ENCODE data around the gene ZDHHC11B.
A peak's percentile ranks its signal among the peaks of the same experiment; 100 is the strongest.
"Not testable (repeated sequence)": the region's sequence is repeated elsewhere in the genome, so short reads cannot be mapped to it uniquely, and the experiment has no call there.

The ZDHHC11B gene

DNA sequence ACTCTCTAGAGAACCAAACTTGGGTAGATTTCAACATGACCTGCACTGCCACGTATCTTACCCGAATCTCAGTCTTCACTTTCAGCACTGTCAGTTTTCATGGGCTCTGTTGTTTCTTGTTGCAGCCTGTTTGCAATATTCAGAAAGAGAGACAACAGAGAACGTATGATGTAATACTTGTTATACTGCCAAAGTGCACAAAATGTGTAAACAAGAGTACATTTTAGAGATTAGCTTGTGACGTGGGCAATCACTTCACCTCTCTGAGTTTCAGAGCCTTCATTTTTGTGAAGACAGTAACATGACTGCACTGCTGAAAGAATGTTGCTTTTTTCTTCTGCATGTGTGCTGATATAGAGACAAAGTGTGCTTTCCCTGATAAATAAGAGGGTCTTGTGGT is 67.8 kb downstream of the ZDHHC11B start:
- DNase-seq (ENCODE audit: low spot score) = not testable (repeated sequence)

DNA sequence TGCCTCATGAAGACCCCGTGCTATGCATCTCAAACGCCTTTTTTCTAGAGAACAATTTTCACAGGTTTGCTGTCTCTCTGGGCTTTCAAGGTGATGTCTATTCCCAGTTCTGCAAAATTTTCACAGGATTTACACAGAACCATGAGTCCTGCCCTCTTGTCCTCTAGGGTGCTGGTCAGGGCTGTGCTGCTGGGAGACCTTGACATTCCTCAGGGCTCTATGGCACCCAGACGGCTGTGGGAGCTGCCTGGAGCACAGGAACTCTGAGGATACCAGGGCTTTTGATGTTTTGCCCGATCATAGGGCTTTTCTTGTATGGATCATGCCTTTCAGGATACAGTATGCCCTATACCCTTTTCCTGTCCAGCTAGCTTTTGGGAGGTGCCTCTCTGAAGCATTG is 68.9 kb downstream of the ZDHHC11B start:
- DNase-seq (ENCODE audit: low spot score) = not testable (repeated sequence)

- DNase-seq (ENCODE audit: low spot score) = not testable (repeated sequence)
Measured at GRCh38 chr5:714215-715118, 70.1 kb downstream of the ZDHHC11B start.

- not testable (repeated sequence) for DNase-seq (ENCODE audit: low spot score)
Measured at GRCh38 chr5:713686-714085, 70.8 kb downstream of the ZDHHC11B start.

- not testable (repeated sequence) for DNase-seq (ENCODE audit: low spot score)
Measured at GRCh38 chr5:708848-709517, 75.5 kb downstream of the ZDHHC11B start.

GRCh38 chr5:708374-708773 is 76.2 kb downstream of the ZDHHC11B start:
- DNase-seq (ENCODE audit: low spot score) = not testable (repeated sequence)

- not testable (repeated sequence) for DNase-seq (ENCODE audit: low spot score)
Measured at GRCh38 chr5:706127-706526, 78.4 kb downstream of the ZDHHC11B start.

DNA sequence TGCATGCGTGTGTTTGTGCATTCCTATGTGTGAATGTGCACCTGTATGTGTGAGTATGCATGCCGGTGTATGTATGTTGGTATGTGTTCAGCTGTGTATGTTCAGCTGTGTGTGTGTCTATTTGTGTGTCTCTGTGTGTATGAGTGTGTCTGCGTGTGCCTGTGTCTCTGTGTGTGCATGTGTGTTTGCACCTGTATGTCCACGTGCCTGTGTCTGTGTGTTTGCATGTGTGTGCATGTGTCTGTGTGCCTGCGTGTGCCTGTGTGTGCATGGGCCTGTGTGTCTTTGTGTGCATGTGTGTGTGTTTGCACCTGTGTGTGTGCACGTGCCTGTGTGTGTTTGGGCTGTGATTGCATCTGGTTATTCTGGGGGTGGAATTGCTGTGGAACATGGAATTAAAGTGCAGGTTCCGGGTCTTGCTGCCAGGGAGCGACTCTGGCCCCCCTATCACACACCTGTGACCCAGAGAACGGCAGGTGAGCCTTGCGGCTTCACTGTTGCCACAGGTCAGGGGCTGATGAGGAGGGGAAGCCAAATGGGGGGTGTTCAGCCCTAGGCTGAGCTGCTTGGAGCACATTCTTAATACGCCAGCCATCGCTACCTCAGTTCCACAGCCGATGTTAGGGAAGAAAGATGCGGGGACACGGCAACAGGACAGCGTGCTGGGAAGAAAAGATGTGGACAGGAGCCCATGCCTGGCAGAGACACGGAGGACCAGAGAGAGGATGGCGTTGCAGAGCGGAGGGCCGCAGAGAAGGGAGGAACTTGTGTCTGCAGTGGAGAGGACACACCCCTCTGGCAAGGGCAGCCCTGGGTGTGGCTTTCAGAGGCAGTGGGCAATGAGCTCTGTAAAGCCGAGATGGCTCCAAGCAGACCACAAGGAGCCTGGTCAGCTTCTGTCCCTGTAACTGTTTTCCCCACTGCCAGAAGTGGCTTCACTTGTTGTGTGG is 87.5 kb downstream of the ZDHHC11B start:
- DNase-seq (ENCODE audit: low spot score) = not testable (repeated sequence)

GRCh38 chr5:696191-696590 is 88.3 kb downstream of the ZDHHC11B start:
- not testable (repeated sequence) for DNase-seq (ENCODE audit: low spot score)

GRCh38 chr5:695475-695874 is 89.1 kb downstream of the ZDHHC11B start:
- not testable (repeated sequence) for DNase-seq (ENCODE audit: low spot score)

DNA sequence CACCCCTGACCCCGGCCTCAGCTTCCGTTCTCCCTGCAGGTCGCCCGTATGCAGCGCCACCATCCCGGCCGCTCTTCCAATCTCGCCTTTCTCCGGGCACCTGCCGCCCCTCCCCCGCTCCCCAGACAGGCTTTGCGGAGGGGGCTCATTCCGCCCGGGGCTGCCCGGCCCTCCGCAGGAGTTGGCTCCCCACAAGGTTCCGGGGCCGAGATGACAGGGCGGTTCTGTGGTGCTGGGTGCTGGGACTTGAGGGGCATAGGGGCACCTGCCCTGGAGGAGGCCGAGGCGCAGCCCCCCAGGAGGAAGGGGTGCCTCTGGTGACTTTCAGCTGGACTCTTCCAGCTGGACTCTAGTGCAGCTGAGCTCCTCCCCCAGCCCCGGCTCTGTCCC is 90.5 kb downstream of the ZDHHC11B start:
- not testable (repeated sequence) for DNase-seq (ENCODE audit: low spot score)

GRCh38 chr5:693271-694041 is 91.1 kb downstream of the ZDHHC11B start, which contains the start of gene TPPP:
Gene TPPP, minus strand, starts transcription at chr5:693352. Its CDS starts 15,292 bp downstream, at chr5:678060.
- DNase-seq (ENCODE audit: low spot score) = peak; percentile 90

DNA sequence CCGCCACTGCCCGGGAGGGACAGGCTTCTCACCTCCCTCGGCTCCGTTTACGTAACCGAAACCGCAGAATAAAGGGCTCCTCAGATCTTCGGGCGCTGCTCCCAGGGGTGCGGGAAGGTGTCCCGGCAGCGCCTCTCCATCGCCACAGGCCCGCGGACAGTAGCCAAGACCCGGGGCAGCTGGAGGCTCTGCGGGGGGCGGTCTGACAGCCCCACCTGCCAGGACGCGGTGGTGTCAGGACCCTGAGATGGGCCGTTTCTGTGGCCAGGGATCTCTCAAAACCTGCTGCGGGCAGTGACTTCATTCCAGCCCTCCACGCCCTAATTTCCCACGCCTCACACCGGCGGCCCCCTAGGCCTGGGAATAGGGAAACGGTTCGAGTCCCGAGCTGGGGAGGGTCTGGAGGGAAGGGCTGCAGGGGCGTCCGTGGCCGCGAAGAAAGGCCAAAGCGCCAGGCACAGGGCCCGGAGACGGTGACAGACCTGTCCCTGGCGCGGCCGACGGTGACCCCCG is 91.9 kb downstream of the ZDHHC11B start:
- not testable (repeated sequence) for DNase-seq (ENCODE audit: low spot score)

DNA sequence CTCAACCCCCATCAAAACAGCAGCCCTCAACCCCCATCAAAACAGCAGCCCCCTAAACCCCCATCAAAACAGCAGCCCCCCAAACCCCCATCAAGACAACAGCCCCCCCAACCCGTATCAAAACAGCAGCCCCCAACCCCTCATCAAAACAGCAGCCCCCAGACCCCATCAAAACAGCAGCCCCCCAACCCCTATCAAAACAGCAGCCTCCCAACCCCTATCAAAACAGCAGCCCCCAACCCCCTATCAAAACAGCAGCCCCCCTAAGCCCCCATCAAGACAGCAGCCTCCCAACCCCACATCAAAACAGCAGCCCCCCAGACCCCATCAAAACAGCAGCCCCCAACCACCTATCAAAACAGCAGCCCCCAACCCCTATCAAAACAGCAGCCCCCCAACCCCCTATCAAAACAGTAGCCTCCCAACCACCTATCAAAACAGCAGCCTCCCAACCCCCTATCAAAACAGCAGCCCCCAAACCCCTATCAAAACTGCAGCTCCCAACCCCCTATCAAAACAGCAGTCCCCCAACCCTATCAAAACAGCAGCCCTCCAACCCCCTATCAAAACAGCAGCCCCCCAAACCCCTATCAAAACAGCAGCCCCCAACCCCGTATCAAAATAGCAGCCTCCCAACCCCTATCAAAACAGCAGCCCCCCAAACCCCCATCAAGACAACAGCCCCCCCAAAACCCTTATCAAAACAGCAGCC is 92.6 kb downstream of the ZDHHC11B start:
- DNase-seq (ENCODE audit: low spot score) = no peak

- not testable (repeated sequence) for DNase-seq (ENCODE audit: low spot score)
Measured at GRCh38 chr5:691049-691448, 93.5 kb downstream of the ZDHHC11B start.

DNA sequence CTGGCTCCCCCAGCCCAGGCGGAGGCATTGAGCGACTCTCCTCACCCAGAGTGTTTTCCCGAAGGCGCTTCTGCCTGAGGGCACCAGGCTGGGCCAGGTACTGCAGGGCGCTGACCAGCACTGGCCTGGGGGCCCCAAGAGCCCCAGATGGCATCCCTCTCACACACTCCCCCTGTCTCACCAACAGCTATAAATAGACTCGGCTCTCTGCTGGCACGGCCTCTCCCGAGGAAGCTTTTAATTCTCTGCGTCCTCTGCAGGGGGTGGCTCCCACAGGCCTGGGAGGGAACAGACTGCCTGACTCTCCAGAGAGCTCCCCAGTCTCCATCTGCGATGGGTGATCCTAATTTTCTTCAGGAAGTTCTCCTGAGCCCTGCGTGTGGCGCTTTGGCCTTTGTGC is 94.2 kb downstream of the ZDHHC11B start:
- not testable (repeated sequence) for DNase-seq (ENCODE audit: low spot score)

GRCh38 chr5:688348-689010 is 96.0 kb downstream of the ZDHHC11B start:
- not testable (repeated sequence) for DNase-seq (ENCODE audit: low spot score)

GRCh38 chr5:686936-687335 is 97.6 kb downstream of the ZDHHC11B start:
- DNase-seq (ENCODE audit: low spot score) = not testable (repeated sequence)

DNA sequence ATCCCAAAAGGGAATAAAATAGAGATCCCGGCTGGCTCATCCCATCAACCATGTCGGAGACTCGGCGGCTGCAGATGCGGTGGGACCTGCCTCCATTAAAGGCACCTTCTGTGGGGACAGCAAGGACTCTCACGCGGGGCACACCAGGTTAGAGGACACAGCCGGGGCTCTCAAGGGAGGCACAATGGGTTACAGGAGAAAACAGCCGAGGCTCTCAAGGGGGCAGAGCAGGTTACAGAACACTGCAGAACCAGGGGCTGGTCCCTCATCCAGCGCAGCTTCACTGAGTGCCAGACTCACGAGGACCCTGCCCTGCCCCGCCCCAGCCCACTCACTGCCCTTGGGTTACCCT is 98.4 kb downstream of the ZDHHC11B start:
- DNase-seq (ENCODE audit: low spot score) = not testable (repeated sequence)

Measured in AG08395 (cell line).